ENCODE data around the gene PLB1. TPM values are rescaled to one million over a fixed set of nuclear protein-coding genes. Genes with fewer than 3 reads are reported as not detected.

PLB1 gene
- total and polyA plus RNA-seq, 9 of the 15 experiments (the other 6 are each of a cell fraction or from before 2014, with no cell fraction given): 0.01 to 0.09 (median 0.07) TPM; not detected in 2

DNA sequence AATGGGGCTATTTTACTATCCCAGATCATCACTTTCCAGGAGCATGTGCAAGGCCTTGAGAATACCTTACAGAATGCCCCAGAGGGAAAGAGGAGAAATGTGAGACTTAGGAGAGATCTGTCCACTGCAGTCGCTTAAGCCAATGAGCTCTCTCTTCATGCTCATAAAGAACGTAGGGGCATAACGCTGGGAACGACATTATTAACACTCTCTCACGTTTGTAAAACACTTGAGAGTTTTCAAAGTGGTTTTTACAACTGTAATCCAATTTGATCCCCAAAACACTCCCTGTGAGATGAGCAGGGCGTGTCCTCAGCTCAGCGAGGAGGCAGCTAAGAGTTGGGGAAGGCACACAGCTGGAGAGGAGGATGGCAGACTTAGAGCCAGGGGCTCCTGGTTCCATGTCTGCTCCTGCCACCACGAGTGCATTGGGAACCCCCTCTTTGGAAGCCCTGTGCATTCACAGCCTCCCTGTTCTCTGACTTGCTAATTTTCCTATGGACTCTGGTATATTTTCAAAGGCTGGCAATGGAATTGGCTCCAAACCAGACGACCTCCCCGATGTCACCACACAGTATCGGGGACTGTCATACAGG lies 97.4 kb downstream of the PLB1 start:
- no peak overlapping the region for H3K9ac ChIP-seq (ENCODE audit: insufficient read depth in 1 of 2, low read depth in 2 of 2, low read length in 2 of 2)
- TF ChIP-seq SIN3A (IDR thresholded peaks at IDR 0.05; ENCODE audit: borderline replicate concordance in 2 of 2, control insufficient read depth in 1 of 2, low read depth in 2 of 2, low read length in 2 of 2) (no peak), ZNF280B (CRISPR knock-in tag; IDR thresholded peaks at IDR 0.05) (no peak)
- TF ChIP-seq, protein P1, sequence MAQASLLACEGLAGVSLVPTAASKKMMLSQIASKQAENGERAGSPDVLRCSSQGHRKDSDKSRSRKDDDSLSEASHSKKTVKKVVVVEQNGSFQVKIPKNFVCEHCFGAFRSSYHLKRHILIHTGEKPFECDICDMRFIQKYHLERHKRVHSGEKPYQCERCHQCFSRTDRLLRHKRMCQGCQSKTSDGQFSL (CRISPR knock-in tag; IDR thresholded peaks at IDR 0.05): no peak
- TF ChIP-seq, protein P1 (tag; IDR thresholded peaks at IDR 0.05): no peak
- H2AFZ ChIP-seq (ENCODE audit: low read depth, low read length): no peak overlapping the region
- DNase-seq (ENCODE audit: extremely low read depth in 1 of 4, low spot score in 3 of 4) (no peak), ATAC-seq (no peak), FAIRE-seq (no peak)
- ChIA-PET CTCF (ENCODE audit: low intra/inter-chr PET ratio) (interaction anchor here (0.6 to 2.6 kb wide), 3 partner anchors 26 to 160 kb away, joined by 4 to 18 read pairs (median 13); no protein-coding TSS in a partner anchor), POLR2A (interaction anchor here (0.6 to 2.6 kb wide), 3 partner anchors 9 to 255 kb away, joined by 3 to 14 read pairs (median 3); no protein-coding TSS in a partner anchor)
- H3K27ac ChIP-seq (ENCODE audit: extremely low read depth, low read depth, low read length): no peak overlapping the region
- in situ Hi-C loops (cut with MboI) (loop anchor here (25.0 kb wide), 1 partner anchor 169 kb away; the partner anchor contains the start of gene PPP1CB), intact Hi-C loops (cut with micrococcal nuclease) (loop anchor here (10.0 kb wide), 1 partner anchor 362 kb away; no protein-coding TSS in a partner anchor)
- H3K79me2 ChIP-seq (ENCODE audit: control insufficient read depth, insufficient read depth, low read length): no peaks in the 10 kb centered on the region
- peaks cover 5 to 8% of the 10 kb centered on the region in 2 experiments; a peak in 2 of 5 replicates for H3K4me1 ChIP-seq (replicated peaks in 1 of 2; ENCODE audit: control insufficient read depth in 2 of 2, insufficient read depth in 2 of 2, low read length in 2 of 2)
- 14% methylated on average over 11 of the region's 11 CpGs for WGBS (ENCODE audit: insufficient coverage, low coverage, missing lambda C conversion rate)
- BruUV-seq (replicated peaks): no TSS peak
- H3K27me3 ChIP-seq (ENCODE audit: control insufficient read depth in 2 of 2, insufficient read depth in 2 of 2, low read length in 2 of 2): peaks cover 0 to 20% of the 10 kb centered on the region in 2 experiments; a peak in 3 of 5 replicates
- no peaks in the 10 kb centered on the region for H4K20me1 ChIP-seq (replicated peaks; ENCODE audit: control insufficient read depth, insufficient read depth, low read length)
- H3K9me1 ChIP-seq (ENCODE audit: control insufficient read depth, insufficient read depth, low read length): no peaks in the 10 kb centered on the region
- H3K4me3 ChIP-seq: no peak overlapping the region
- H3K4me2 ChIP-seq (ENCODE audit: insufficient read depth, low read length): no peak overlapping the region
- H3K36me3 ChIP-seq (ENCODE audit: control insufficient read depth, insufficient read depth, low read length): no peaks in the 10 kb centered on the region
- H3K9me3 ChIP-seq (replicated peaks; ENCODE audit: control insufficient read depth, insufficient read depth, low read depth, low read length): no peaks in the 10 kb centered on the region

Measured in K562 (cell line).